RWPE2 (cell line): Measurements from ENCODE around the gene PDE9A.
"Not testable (repeated sequence)": the region's sequence is repeated elsewhere in the genome, so short reads cannot be mapped to it uniquely, and the experiment has no call there.

ENCODE experiments used
- ATAC-seq: fragments of 200-7000 bp; cut with Tn5 transposase; 3 replicates; pipeline ENCODE4 v1.9.1; 2021; ENCODE audit warnings: low read depth
- DNase-seq: peaks from one replicate; pipeline ENCODE4 v3.0.0-alpha.2; 2020; ENCODE audit warnings: low spot score
- H3K27ac ChIP-seq: fragments of 450-650 bp; 2 replicates; pipeline ENCODE4 v1.5.1; 2017; ENCODE audit warnings: mild to moderate bottlenecking; ENCODE audit not compliant: poor library complexity, severe bottlenecking
- H3K27me3 ChIP-seq: fragments of 250-450 bp; sonication (Bioruptor Pico); 2 replicates; pipeline ENCODE4 v1.5.1; 2021; ENCODE audit warnings: mild to moderate bottlenecking, moderate library complexity; ENCODE audit not compliant: insufficient read depth, poor library complexity, severe bottlenecking
- H3K36me3 ChIP-seq: fragments of 250-450 bp; sonication (Bioruptor Pico); 2 replicates; pipeline ENCODE4 v1.5.1; 2020; ENCODE audit warnings: low read depth, mild to moderate bottlenecking, moderate library complexity
- H3K4me1 ChIP-seq: fragments of 250-450 bp; sonication (Bioruptor Pico); 2 replicates; pipeline ENCODE4 v1.5.1; 2021; ENCODE audit warnings: mild to moderate bottlenecking, moderate library complexity; ENCODE audit not compliant: insufficient read depth, poor library complexity, severe bottlenecking
- H3K4me3 ChIP-seq: fragments of 250-450 bp; sonication (Bioruptor Pico); 2 replicates; pipeline ENCODE4 v1.5.1; 2021; ENCODE audit warnings: mild to moderate bottlenecking, moderate library complexity; ENCODE audit not compliant: severe bottlenecking
- H3K9me3 ChIP-seq: fragments of 250-450 bp; sonication (Bioruptor Pico); 2 replicates; pipeline ENCODE4 v1.5.1; 2021; ENCODE audit warnings: mild to moderate bottlenecking, moderate library complexity; ENCODE audit not compliant: severe bottlenecking
- TF ChIP-seq, protein P1 (sequence below): fragments of 450-650 bp; IDR thresholded peaks from one replicate; pipeline ENCODE4 v1.5.1; 2017; ENCODE audit warnings: mild to moderate bottlenecking, moderate library complexity; ENCODE audit not compliant: poor library complexity, severe bottlenecking

PDE9A gene

DNA sequence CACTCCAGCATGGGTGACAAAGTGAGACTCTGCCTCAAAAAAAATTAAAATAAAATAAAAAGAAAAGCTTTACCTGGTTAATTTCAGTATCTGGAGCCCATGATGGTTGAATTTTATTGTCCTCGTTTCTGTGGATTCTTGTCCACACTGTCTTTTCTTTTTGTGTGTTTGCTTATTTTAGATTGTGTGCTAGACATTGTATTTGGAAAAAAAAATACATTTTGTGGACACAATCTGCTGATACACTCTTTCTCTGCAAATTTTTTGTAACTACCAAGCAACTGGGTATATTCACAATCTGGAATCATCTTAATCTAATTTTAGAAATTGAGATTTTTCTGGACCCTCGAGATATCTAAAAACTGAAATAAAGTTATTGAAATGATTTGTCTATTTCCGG is 41.6 kb upstream of the PDE9A start:
- H3K27ac ChIP-seq, result no peak overlapping the region
- no peaks in the 10 kb centered on the region for H3K36me3 ChIP-seq
- peaks cover 4% of the 10 kb centered on the region for H3K4me1 ChIP-seq
- TF ChIP-seq, protein P1, sequence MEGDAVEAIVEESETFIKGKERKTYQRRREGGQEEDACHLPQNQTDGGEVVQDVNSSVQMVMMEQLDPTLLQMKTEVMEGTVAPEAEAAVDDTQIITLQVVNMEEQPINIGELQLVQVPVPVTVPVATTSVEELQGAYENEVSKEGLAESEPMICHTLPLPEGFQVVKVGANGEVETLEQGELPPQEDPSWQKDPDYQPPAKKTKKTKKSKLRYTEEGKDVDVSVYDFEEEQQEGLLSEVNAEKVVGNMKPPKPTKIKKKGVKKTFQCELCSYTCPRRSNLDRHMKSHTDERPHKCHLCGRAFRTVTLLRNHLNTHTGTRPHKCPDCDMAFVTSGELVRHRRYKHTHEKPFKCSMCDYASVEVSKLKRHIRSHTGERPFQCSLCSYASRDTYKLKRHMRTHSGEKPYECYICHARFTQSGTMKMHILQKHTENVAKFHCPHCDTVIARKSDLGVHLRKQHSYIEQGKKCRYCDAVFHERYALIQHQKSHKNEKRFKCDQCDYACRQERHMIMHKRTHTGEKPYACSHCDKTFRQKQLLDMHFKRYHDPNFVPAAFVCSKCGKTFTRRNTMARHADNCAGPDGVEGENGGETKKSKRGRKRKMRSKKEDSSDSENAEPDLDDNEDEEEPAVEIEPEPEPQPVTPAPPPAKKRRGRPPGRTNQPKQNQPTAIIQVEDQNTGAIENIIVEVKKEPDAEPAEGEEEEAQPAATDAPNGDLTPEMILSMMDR, result no peak
- no peak overlapping the region for H3K4me3 ChIP-seq
- ATAC-seq (no peak), DNase-seq (no peak)
- H3K27me3 ChIP-seq, result peaks cover 5% of the 10 kb centered on the region
- no peaks in the 10 kb centered on the region for H3K9me3 ChIP-seq

DNA sequence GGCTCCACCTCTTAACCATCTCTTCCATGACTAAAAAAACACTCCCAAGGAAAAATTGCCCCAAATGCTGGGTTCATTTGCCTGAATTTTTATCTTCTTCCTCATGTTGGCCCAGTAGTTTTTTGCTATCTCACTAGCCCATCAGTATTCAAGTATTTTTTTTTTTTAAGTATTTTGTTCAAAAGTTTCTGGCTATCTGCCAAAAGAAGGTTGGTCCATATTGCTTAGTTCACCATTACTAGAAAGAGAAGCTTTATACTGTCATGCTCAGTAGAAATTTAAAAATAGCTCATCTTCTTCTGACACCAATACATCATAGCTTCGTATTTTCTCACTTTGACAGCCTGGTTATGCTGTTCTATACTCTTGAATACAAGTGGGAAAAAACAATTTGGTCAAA is 41.0 kb upstream of the PDE9A start:
- Histone ChIP-seq H3K36me3 (no peaks in the 10 kb centered on the region), H3K4me1 (peaks cover 4% of the 10 kb centered on the region), H3K27ac (no peak overlapping the region), H3K27me3 (peaks cover 5% of the 10 kb centered on the region), H3K4me3 (no peak overlapping the region), H3K9me3 (no peaks in the 10 kb centered on the region)
- no peak for DNase-seq
- ATAC-seq, result no peak
- TF ChIP-seq, protein P1, result no peak

DNA sequence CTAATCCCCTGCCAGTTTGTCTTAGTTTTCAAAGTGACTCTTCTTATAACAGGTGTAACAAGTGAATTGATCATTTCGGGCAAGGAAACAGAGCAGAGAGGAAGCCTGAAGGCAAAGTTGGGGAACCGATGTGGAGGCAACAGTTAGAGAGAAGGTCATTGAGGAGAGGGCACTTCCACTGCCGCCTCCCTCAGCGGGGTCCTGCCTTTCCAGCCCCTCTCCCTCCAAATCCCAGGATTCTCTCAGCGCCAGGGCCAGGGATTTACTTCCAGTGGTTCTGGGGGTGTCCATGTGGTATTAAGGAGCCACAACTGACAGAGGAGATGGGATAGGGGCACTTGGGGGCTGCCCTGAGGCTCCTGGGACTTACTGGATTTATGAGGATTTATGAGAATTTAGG is 39.7 kb upstream of the PDE9A start:
- Histone ChIP-seq H3K36me3 (no peaks in the 10 kb centered on the region), H3K4me1 (peaks cover 4% of the 10 kb centered on the region), H3K4me3 (no peak overlapping the region), H3K27ac (no peak overlapping the region), H3K27me3 (peaks cover 5% of the 10 kb centered on the region), H3K9me3 (no peaks in the 10 kb centered on the region)
- TF ChIP-seq, protein P1, result no peak
- DNase-seq (peak; percentile 25), ATAC-seq (no peak)

DNA sequence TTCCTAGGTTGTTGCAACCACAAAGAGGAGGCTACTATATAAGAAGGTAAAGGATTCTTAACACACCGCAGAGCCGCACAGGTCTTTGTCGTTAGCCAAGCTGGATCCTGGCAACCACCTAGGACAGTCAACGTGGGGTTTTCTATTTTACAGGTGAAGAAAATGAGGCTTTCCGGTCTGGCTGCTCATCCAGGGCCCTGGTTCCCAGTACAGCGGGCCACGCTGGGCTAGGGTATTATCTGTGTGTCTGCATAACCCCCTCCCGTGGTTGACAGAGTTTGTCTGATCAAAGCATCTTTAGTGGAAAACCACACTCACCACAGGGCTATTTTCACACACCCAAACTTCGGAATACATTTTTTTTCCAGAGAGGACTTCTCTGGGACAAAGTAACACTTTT is 39.0 kb upstream of the PDE9A start:
- TF ChIP-seq, protein P1, result no peak

DNA sequence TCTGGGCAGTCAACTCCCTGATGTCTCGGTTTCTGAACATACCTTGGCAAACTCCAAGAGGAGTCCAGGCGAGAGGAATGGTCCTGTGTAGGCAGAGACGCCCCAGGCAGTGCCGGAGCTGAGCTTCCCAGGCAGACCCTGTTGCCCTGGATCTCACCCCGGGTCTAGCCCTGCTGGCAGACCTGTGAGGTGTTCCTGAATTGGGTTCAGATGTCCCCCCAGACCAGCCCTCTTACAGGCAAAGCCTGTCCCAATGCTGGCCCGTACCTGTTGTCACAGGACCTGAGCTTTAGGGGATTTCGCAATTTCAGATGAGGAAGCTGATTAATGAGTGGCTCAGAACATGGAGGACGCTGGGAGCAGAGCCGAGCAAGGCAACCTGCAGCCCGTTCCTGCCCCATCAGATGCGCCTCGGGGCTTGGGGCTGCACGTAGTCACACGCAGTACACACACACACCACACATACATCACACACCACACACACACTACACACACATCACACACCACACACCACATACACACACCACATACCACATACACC is 38.5 kb upstream of the PDE9A start:
- peaks cover 5% of the 10 kb centered on the region for H3K27me3 ChIP-seq
- peak overlapping the region; percentile 9 for H3K27ac ChIP-seq
- ATAC-seq, result peak; percentile 90
- TF ChIP-seq, protein P1, result no peak
- H3K36me3 ChIP-seq, result no peaks in the 10 kb centered on the region
- no peaks in the 10 kb centered on the region for H3K9me3 ChIP-seq
- H3K4me1 ChIP-seq, result peaks cover 4% of the 10 kb centered on the region
- peak; percentile 76 for DNase-seq
- H3K4me3 ChIP-seq, result no peak overlapping the region

More for the DNA sequence above, 39.0 kb upstream of the PDE9A start:
- H3K27me3 ChIP-seq, result peaks cover 5% of the 10 kb centered on the region
- DNase-seq (peak; percentile 26), ATAC-seq (no peak)
- no peak overlapping the region for H3K4me3 ChIP-seq
- H3K27ac ChIP-seq, result peak overlapping the region; percentile 9
- peaks cover 4% of the 10 kb centered on the region for H3K4me1 ChIP-seq
- H3K36me3 ChIP-seq, result no peaks in the 10 kb centered on the region
- H3K9me3 ChIP-seq, result no peaks in the 10 kb centered on the region

DNA sequence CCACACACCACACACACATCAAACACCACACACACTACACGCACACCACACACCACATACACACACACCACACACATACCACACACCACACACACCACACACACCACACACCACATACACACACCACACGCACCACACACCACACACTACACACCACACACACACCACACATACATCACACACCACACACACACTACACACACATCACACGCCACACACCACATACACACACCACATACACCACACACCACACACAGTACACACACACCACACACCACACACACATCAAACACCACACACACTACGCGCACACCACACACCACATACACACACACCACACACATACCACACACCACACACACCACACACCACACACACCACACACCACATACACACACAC is 38.0 kb upstream of the PDE9A start:
- not testable (repeated sequence) for ATAC-seq, H3K9me3 ChIP-seq, H3K4me1 ChIP-seq, DNase-seq, H3K27ac ChIP-seq, H3K27me3 ChIP-seq, H3K4me3 ChIP-seq, H3K36me3 ChIP-seq
